ENCODE data around the gene OR13J1.

DNA sequence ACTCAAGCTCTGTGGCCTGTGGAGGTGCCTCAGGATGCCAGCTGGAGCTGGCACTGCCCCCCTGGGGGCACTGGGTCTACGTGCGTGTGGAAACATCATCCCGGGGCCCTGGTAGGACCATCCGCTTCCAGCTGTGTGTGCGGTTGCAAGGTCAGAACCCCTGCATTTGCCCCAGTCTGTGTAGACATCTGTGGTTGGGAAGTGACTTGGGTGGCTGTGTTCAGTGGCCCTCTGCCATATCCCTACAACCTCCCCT is 28.6 kb downstream of the OR13J1 start:
- TF ChIP-seq, protein P1, sequence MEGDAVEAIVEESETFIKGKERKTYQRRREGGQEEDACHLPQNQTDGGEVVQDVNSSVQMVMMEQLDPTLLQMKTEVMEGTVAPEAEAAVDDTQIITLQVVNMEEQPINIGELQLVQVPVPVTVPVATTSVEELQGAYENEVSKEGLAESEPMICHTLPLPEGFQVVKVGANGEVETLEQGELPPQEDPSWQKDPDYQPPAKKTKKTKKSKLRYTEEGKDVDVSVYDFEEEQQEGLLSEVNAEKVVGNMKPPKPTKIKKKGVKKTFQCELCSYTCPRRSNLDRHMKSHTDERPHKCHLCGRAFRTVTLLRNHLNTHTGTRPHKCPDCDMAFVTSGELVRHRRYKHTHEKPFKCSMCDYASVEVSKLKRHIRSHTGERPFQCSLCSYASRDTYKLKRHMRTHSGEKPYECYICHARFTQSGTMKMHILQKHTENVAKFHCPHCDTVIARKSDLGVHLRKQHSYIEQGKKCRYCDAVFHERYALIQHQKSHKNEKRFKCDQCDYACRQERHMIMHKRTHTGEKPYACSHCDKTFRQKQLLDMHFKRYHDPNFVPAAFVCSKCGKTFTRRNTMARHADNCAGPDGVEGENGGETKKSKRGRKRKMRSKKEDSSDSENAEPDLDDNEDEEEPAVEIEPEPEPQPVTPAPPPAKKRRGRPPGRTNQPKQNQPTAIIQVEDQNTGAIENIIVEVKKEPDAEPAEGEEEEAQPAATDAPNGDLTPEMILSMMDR (IDR thresholded peaks at IDR 0.05) = no peak
- TF ChIP-seq POLR2A (IDR thresholded peaks at IDR 0.05) = no peak
